CD8-positive, alpha-beta memory T cell (primary cell): ENCODE results near the gene OR13C9. TPM values are rescaled to one million over a fixed set of nuclear protein-coding genes. Genes with fewer than 3 reads are reported as not detected.
A peak's percentile ranks its signal among the peaks of the same experiment; 100 is the strongest.
"Not testable (repeated sequence)": the region's sequence is repeated elsewhere in the genome, so short reads cannot be mapped to it uniquely, and the experiment has no call there.

Source experiments
- CTCF ChIA-PET: fragments of 350-600 bp; sonication (Branson Sonifier 250); formaldehyde crosslinking; loops from one replicate; lab custom pipeline; 2021; ENCODE audit warnings: antibody characterized with exemption; lab: Charles Lee
- POLR2A ChIA-PET: fragments of 350-600 bp; sonication (Branson Sonifier 250); formaldehyde crosslinking; loops from one replicate; lab custom pipeline; 2021; ENCODE audit warnings: antibody characterized with exemption; lab: Charles Lee
- DNase-seq, 5 donors: peaks; one replicate each; pipeline versions ENCODE4 v3.0.0 to v3.0.0-alpha.2; 2020 to 2022; ENCODE audit warnings: mixed read lengths in 1 of 5
- H3K27ac ChIP-seq: one replicate; pipeline ENCODE4 v1.7.0; 2013; ENCODE audit warnings: low read depth, mild to moderate bottlenecking, low read length, moderate library complexity
- H3K27me3 ChIP-seq: 2 replicates; pipeline ENCODE4 v1.7.0; 2013; ENCODE audit warnings: low read length, mild to moderate bottlenecking; ENCODE audit not compliant: insufficient read depth, poor library complexity, severe bottlenecking
- H3K36me3 ChIP-seq: 2 replicates; pipeline ENCODE4 v1.7.0; 2013; ENCODE audit warnings: mild to moderate bottlenecking, low read length, moderate library complexity; ENCODE audit not compliant: insufficient read depth
- H3K4me1 ChIP-seq: 2 replicates; pipeline ENCODE4 v1.7.0; 2013; ENCODE audit warnings: mild to moderate bottlenecking, low read length, moderate library complexity; ENCODE audit not compliant: insufficient read depth
- H3K4me3 ChIP-seq: 2 replicates; pipeline ENCODE4 v1.7.0; 2013; ENCODE audit warnings: mild to moderate bottlenecking, low read length
- H3K9me3 ChIP-seq: 2 replicates; pipeline ENCODE4 v1.7.0; 2013; ENCODE audit warnings: mild to moderate bottlenecking, low read length
- H3K27ac Mint-ChIP-seq, 8 donors: one replicate each; pipeline ENCODE4 v1.8.0; 2020 to 2021; ENCODE audit warnings: mixed read lengths in 8 of 8, mild to moderate bottlenecking in 6 of 8, inconsistent platforms in 3 of 8, moderate library complexity in 3 of 8
- H3K27me3 Mint-ChIP-seq, 2 donors: one replicate each; pipeline ENCODE4 v1.8.0; 2020 to 2021; ENCODE audit warnings: mixed read lengths in 2 of 2, mild to moderate bottlenecking in 1 of 2, moderate library complexity in 1 of 2
- H3K36me3 Mint-ChIP-seq, 3 donors: one replicate each; pipeline ENCODE4 v1.8.0; 2020 to 2021; ENCODE audit warnings: mixed read lengths in 3 of 3, inconsistent platforms in 1 of 3, mild to moderate bottlenecking in 1 of 3
- H3K4me1 Mint-ChIP-seq, 3 donors: one replicate each; pipeline ENCODE4 v1.8.0; 2020 to 2021; ENCODE audit warnings: mixed read lengths in 3 of 3, inconsistent platforms in 1 of 3, mild to moderate bottlenecking in 1 of 3
- H3K4me3 Mint-ChIP-seq, 7 donors: one replicate each; pipeline ENCODE4 v1.8.0; 2020 to 2021; ENCODE audit warnings: mixed read lengths in 7 of 7, mild to moderate bottlenecking in 6 of 7, moderate library complexity in 4 of 7, inconsistent platforms in 2 of 7
- H3K9me3 Mint-ChIP-seq, 5 donors: one replicate each; pipeline ENCODE4 v1.8.0; 2020 to 2022; ENCODE audit warnings: mixed read lengths in 5 of 5, mild to moderate bottlenecking in 3 of 5, moderate library complexity in 2 of 5, inconsistent platforms in 1 of 5
- polyA plus RNA-seq: library from polyadenylated mRNA; unstranded; fragments of 300-500 nt; fragmentation: Illumina TruSeq; gene quantifications from one replicate; pipeline ENCODE4 v1.2.3, GENCODE V29; 2021
- total RNA-seq, 2 experiments: library from RNA; stranded (reverse); gene quantifications; one replicate each; pipeline ENCODE4 v1.2.3, GENCODE V29; 2021

OR13C9 gene
- total and polyA plus RNA-seq, 3 experiments from 2014 or later: not detected

GRCh38 chr9:104606152-104606551 is 11.9 kb downstream of the OR13C9 start:
- POLR2A ChIA-PET: no interaction called here
- no peaks in the 10 kb centered on the region for H3K4me1 Mint-ChIP-seq

GRCh38 chr9:104605527-104605926 is 12.5 kb downstream of the OR13C9 start, which contains the start of gene OR13C2:
Gene OR13C2 (minus strand): TSS chr9:104605627. CDS start chr9:104605627, 0 bp downstream.
- not testable (repeated sequence) for H3K9me3 Mint-ChIP-seq

More at GRCh38 chr9:104606152-104606551, 11.9 kb downstream of the OR13C9 start:
- H3K9me3 ChIP-seq: no peaks in the 10 kb centered on the region
- no peak overlapping the region for H3K27ac Mint-ChIP-seq
- H3K9me3 Mint-ChIP-seq: no peaks in the 10 kb centered on the region
- peaks cover 0 to 2% of the 10 kb centered on the region in 2 donors for H3K27me3 Mint-ChIP-seq
- no peaks in the 10 kb centered on the region for H3K36me3 Mint-ChIP-seq
- no peak for DNase-seq
- no peaks in the 10 kb centered on the region for H3K4me1 ChIP-seq
- H3K4me3 ChIP-seq: no peak overlapping the region
- no peak overlapping the region for H3K27ac ChIP-seq
- no peak overlapping the region for H3K4me3 Mint-ChIP-seq
- CTCF ChIA-PET: no interaction called here
- no peaks in the 10 kb centered on the region for H3K27me3 ChIP-seq
- H3K36me3 ChIP-seq: no peaks in the 10 kb centered on the region

GRCh38 chr9:104604801-104605200 is 13.2 kb downstream of the OR13C9 start:
- no peaks in the 10 kb centered on the region for H3K9me3 Mint-ChIP-seq
- no peak overlapping the region for H3K27ac Mint-ChIP-seq
- no peaks in the 10 kb centered on the region for H3K36me3 ChIP-seq
- ChIA-PET CTCF (no interaction called here), POLR2A (no interaction called here)
- no peaks in the 10 kb centered on the region for H3K36me3 Mint-ChIP-seq
- no peaks in the 10 kb centered on the region for H3K9me3 ChIP-seq
- H3K27me3 ChIP-seq: no peaks in the 10 kb centered on the region
- H3K4me3 ChIP-seq: no peak overlapping the region
- no peak overlapping the region for H3K4me3 Mint-ChIP-seq
- DNase-seq: no peak
- peaks cover 0 to 2% of the 10 kb centered on the region in 2 donors for H3K27me3 Mint-ChIP-seq
- H3K27ac ChIP-seq: no peak overlapping the region
- H3K4me1 Mint-ChIP-seq: no peaks in the 10 kb centered on the region
- no peaks in the 10 kb centered on the region for H3K4me1 ChIP-seq

More at GRCh38 chr9:104605527-104605926, 12.5 kb downstream of the OR13C9 start, which contains the start of gene OR13C2:
- H3K4me1 ChIP-seq, H3K27me3 ChIP-seq, DNase-seq, H3K4me1 Mint-ChIP-seq, H3K27me3 Mint-ChIP-seq, H3K36me3 ChIP-seq, H3K36me3 Mint-ChIP-seq, H3K4me3 Mint-ChIP-seq, H3K27ac ChIP-seq, H3K4me3 ChIP-seq, POLR2A ChIA-PET, H3K9me3 ChIP-seq, H3K27ac Mint-ChIP-seq, CTCF ChIA-PET: not testable (repeated sequence)

- not testable (repeated sequence) for H3K27me3 ChIP-seq, H3K9me3 Mint-ChIP-seq
Measured at GRCh38 chr9:104599313-104599712, 18.7 kb downstream of the OR13C9 start, which contains the start of gene OR13C5. Gene OR13C5 (minus strand): TSS chr9:104599413. CDS start chr9:104599413, 0 bp downstream.

GRCh38 chr9:104598749-104599148 is 19.3 kb downstream of the OR13C9 start:
- CTCF ChIA-PET, H3K4me1 Mint-ChIP-seq, H3K36me3 ChIP-seq, H3K27ac ChIP-seq, H3K4me3 ChIP-seq, H3K27me3 Mint-ChIP-seq, H3K4me3 Mint-ChIP-seq, H3K4me1 ChIP-seq, H3K27me3 ChIP-seq, DNase-seq, POLR2A ChIA-PET, H3K9me3 Mint-ChIP-seq, H3K9me3 ChIP-seq, H3K36me3 Mint-ChIP-seq: not testable (repeated sequence)
- H3K27ac Mint-ChIP-seq: peak overlapping the region in 1 of 8 donors; percentile 54

More at GRCh38 chr9:104599313-104599712, 18.7 kb downstream of the OR13C9 start, which contains the start of gene OR13C5:
- H3K4me1 Mint-ChIP-seq, H3K36me3 ChIP-seq, POLR2A ChIA-PET, H3K27me3 Mint-ChIP-seq, CTCF ChIA-PET, DNase-seq, H3K4me3 ChIP-seq, H3K4me3 Mint-ChIP-seq, H3K9me3 ChIP-seq, H3K27ac ChIP-seq, H3K4me1 ChIP-seq, H3K36me3 Mint-ChIP-seq: not testable (repeated sequence)
- peak within 1 kb of the TSS in 1 of 8 donors; percentile 54 for H3K27ac Mint-ChIP-seq

- H3K4me3 ChIP-seq: no peak overlapping the region
- H3K27ac ChIP-seq: no peak overlapping the region
- Mint-ChIP-seq H3K4me3 (no peak overlapping the region), H3K4me1 (no peaks in the 10 kb centered on the region), H3K27me3 (no peaks in the 10 kb centered on the region), H3K36me3 (no peaks in the 10 kb centered on the region), H3K27ac (no peak overlapping the region), H3K9me3 (peaks cover 0 to 18% (median 4%) of the 10 kb centered on the region in 5 donors)
- POLR2A ChIA-PET: no interaction called here
- no peak for DNase-seq
- CTCF ChIA-PET: no interaction called here
- no peaks in the 10 kb centered on the region for H3K9me3 ChIP-seq
- H3K27me3 ChIP-seq: no peaks in the 10 kb centered on the region
- H3K36me3 ChIP-seq: no peaks in the 10 kb centered on the region
- no peaks in the 10 kb centered on the region for H3K4me1 ChIP-seq
Measured at GRCh38 chr9:104589626-104590025, 28.4 kb downstream of the OR13C9 start.

- H3K27me3 ChIP-seq: no peaks in the 10 kb centered on the region
- no peak for DNase-seq
- Mint-ChIP-seq H3K27ac (no peak overlapping the region), H3K36me3 (no peaks in the 10 kb centered on the region), H3K4me3 (no peak overlapping the region), H3K27me3 (no peaks in the 10 kb centered on the region), H3K9me3 (peaks cover 0 to 2% (median 0%) of the 10 kb centered on the region in 5 donors), H3K4me1 (no peaks in the 10 kb centered on the region)
- H3K27ac ChIP-seq: no peak overlapping the region
- H3K36me3 ChIP-seq: no peaks in the 10 kb centered on the region
- ChIA-PET POLR2A (no interaction called here), CTCF (no interaction called here)
- no peaks in the 10 kb centered on the region for H3K9me3 ChIP-seq
- H3K4me1 ChIP-seq: no peaks in the 10 kb centered on the region
- H3K4me3 ChIP-seq: no peak overlapping the region
Measured at GRCh38 chr9:104586496-104587180, 31.4 kb downstream of the OR13C9 start.

GRCh38 chr9:104580562-104580961 is 37.4 kb downstream of the OR13C9 start:
- Histone ChIP-seq H3K27me3 (no peaks in the 10 kb centered on the region), H3K9me3 (no peaks in the 10 kb centered on the region), H3K36me3 (no peaks in the 10 kb centered on the region), H3K4me1 (no peaks in the 10 kb centered on the region), H3K4me3 (no peak overlapping the region), H3K27ac (no peak overlapping the region)
- no peak for DNase-seq
- no peaks in the 10 kb centered on the region for H3K4me1 Mint-ChIP-seq
- no peak overlapping the region for H3K4me3 Mint-ChIP-seq
- H3K36me3 Mint-ChIP-seq: no peaks in the 10 kb centered on the region
- no peak overlapping the region for H3K27ac Mint-ChIP-seq
- H3K27me3 Mint-ChIP-seq: no peaks in the 10 kb centered on the region
- ChIA-PET POLR2A (no interaction called here), CTCF (no interaction called here)
- peaks cover 0 to 1% (median 0%) of the 10 kb centered on the region in 5 donors for H3K9me3 Mint-ChIP-seq
